GM12873 (cell line): Measurements from ENCODE around the gene YLPM1.

ENCODE experiments used
- CTCF ChIP-seq: IDR thresholded peaks from 2 replicates; pipeline ENCODE4 v1.5.1; 2012; ENCODE audit warnings: low read depth, mild to moderate bottlenecking, moderate library complexity, low read length, control low read depth; ENCODE audit not compliant: insufficient read depth; ENCODE audit errors: missing control alignments

Gene YLPM1

GRCh38 chr14:74820288-74820687 lies 57.2 kb downstream of the YLPM1 start:
- no peak for TF ChIP-seq CTCF

GRCh38 chr14:74821267-74821915 lies 58.3 kb downstream of the YLPM1 start:
- TF ChIP-seq CTCF = no peak

GRCh38 chr14:74824997-74825396 lies 61.9 kb downstream of the YLPM1 start:
- TF ChIP-seq CTCF = no peak

- TF ChIP-seq CTCF = no peak
These were observed 63.5 kb downstream of the YLPM1 start for GRCh38 chr14:74826574-74826973.

- no peak for TF ChIP-seq CTCF
These were observed 66.1 kb downstream of the YLPM1 start for GRCh38 chr14:74829251-74829650.

- no peak for TF ChIP-seq CTCF
These were observed 69.7 kb downstream of the YLPM1 start for GRCh38 chr14:74832849-74833248.

- no peak for TF ChIP-seq CTCF
These were observed 71.7 kb downstream of the YLPM1 start for GRCh38 chr14:74834692-74835392.
